NT2/D1 (cell line): Measurements from ENCODE around the gene MGA.

Source experiments
- YY1 ChIP-seq: IDR thresholded peaks from 2 replicates; pipeline ENCODE4 v1.6.1; 2011; ENCODE audit not compliant: insufficient read length, insufficient read depth
- ZNF274 ChIP-seq: IDR thresholded peaks from 2 replicates; pipeline ENCODE4 v1.6.1; 2011; ENCODE audit warnings: mild to moderate bottlenecking, low read depth, low read length

- TF ChIP-seq ZNF274, result no peak
- TF ChIP-seq YY1, result no peak
Measured at GRCh38 chr15:41633609-41634008, 26.6 kb upstream of the MGA start.
